Neural cell (in vitro differentiated cells): ENCODE results near the gene EGFL8.

Experiments
- CTCF ChIP-seq: fragments of 450-650 bp; IDR thresholded peaks from 2 replicates; pipeline ENCODE4 v1.5.1; 2014; ENCODE audit warnings: antibody characterized with exemption, mild to moderate bottlenecking, moderate library complexity; ENCODE audit not compliant: poor library complexity, severe bottlenecking
- EP300 ChIP-seq: fragments of 450-650 bp; conservative IDR thresholded peaks from 2 replicates; pipeline ENCODE4 v1.6.1; 2014; ENCODE audit warnings: antibody characterized with exemption, mild to moderate bottlenecking, moderate library complexity; ENCODE audit not compliant: poor library complexity, severe bottlenecking
- POLR2AphosphoS5 ChIP-seq: IDR thresholded peaks from 2 replicates; pipeline ENCODE4 v1.6.1; 2012

GRCh38 chr6:32216998-32217397 lies 52.6 kb downstream of the EGFL8 start:
- TF ChIP-seq POLR2AphosphoS5: no peak
- no peak for TF ChIP-seq CTCF
- no peak for TF ChIP-seq EP300
